GM12892 (cell line): ENCODE data around the gene SEMA3F.

Source experiments
- POLR2A ChIP-seq: IDR thresholded peaks from 2 replicates; pipeline ENCODE4 v1.6.1; 2011; ENCODE audit warnings: low read depth, low read length, control low read depth
- POLR2AphosphoS5 ChIP-seq: IDR thresholded peaks from 2 replicates; pipeline ENCODE4 v1.6.1; 2011; ENCODE audit warnings: low read depth, low read length, control low read depth
- TAF1 ChIP-seq: IDR thresholded peaks from 2 replicates; pipeline ENCODE4 v1.6.1; 2011; ENCODE audit warnings: low read depth, mild to moderate bottlenecking, control low read depth, low read length, borderline replicate concordance

- TF ChIP-seq TAF1 (no peak), POLR2AphosphoS5 (no peak), POLR2A (no peak)
Measured at GRCh38 chr3:50126287-50127211, 28.6 kb upstream of the SEMA3F start.
